Germinal center (tissue), 1 donor: ENCODE data around the gene TRIP13.
"Not testable (repeated sequence)": the region's sequence is repeated elsewhere in the genome, so short reads cannot be mapped to it uniquely, and the experiment has no call there.

Experiments used
- DNase-seq: peaks from one replicate; pipeline ENCODE4 v3.0.0; 2012; ENCODE audit warnings: mixed read lengths, low spot score

The TRIP13 gene

GRCh38 chr5:920321-920720 is 27.6 kb downstream of the TRIP13 start:
- DNase-seq: no peak

GRCh38 chr5:921456-922435 is 29.1 kb downstream of the TRIP13 start:
- DNase-seq: no peak

- DNase-seq: no peak
Measured at GRCh38 chr5:922436-923280, 30.0 kb downstream of the TRIP13 start.

GRCh38 chr5:923281-923873 is 30.7 kb downstream of the TRIP13 start:
- DNase-seq: peak; percentile 84

- DNase-seq: peak; percentile 58
Measured at GRCh38 chr5:926417-927171, 33.9 kb downstream of the TRIP13 start.

- no peak for DNase-seq
Measured at GRCh38 chr5:927172-928015, 34.7 kb downstream of the TRIP13 start.

GRCh38 chr5:929182-929581 is 36.5 kb downstream of the TRIP13 start:
- not testable (repeated sequence) for DNase-seq

- DNase-seq: no peak
Measured at GRCh38 chr5:929596-929995, 36.9 kb downstream of the TRIP13 start.

- DNase-seq: no peak
Measured at GRCh38 chr5:930866-931265, 38.2 kb downstream of the TRIP13 start.

GRCh38 chr5:931570-932145 is 39.0 kb downstream of the TRIP13 start:
- no peak for DNase-seq

GRCh38 chr5:932151-932627 is 39.5 kb downstream of the TRIP13 start:
- DNase-seq: no peak

GRCh38 chr5:932628-933250 is 40.1 kb downstream of the TRIP13 start:
- no peak for DNase-seq

- DNase-seq: no peak
Measured at GRCh38 chr5:933251-933861, 40.7 kb downstream of the TRIP13 start.

GRCh38 chr5:933951-934350 is 41.3 kb downstream of the TRIP13 start:
- DNase-seq: not testable (repeated sequence)

- not testable (repeated sequence) for DNase-seq
Measured at GRCh38 chr5:934381-934967, 41.8 kb downstream of the TRIP13 start.

GRCh38 chr5:935510-936084 is 42.9 kb downstream of the TRIP13 start:
- DNase-seq: no peak

GRCh38 chr5:936149-937144 is 43.8 kb downstream of the TRIP13 start:
- no peak for DNase-seq
